Progenitor cell of endocrine pancreas (in vitro differentiated cells): Measurements from ENCODE around the gene CYB561. TPM values are rescaled to one million over a fixed set of nuclear protein-coding genes. Genes with fewer than 3 reads are reported as not detected.

Experiments used
- DNase-seq: peaks from one replicate; pipeline ENCODE4 v3.0.0; 2021; ENCODE audit warnings: low spot score; ENCODE audit not compliant: unreplicated experiment
- H3K27ac Mint-ChIP-seq: 2 replicates; pipeline ENCODE4 v1.8.0; 2021; ENCODE audit warnings: mild to moderate bottlenecking, moderate library complexity, mixed read lengths
- H3K27me3 Mint-ChIP-seq: 2 replicates; pipeline ENCODE4 v1.8.0; 2021; ENCODE audit warnings: mixed read lengths
- H3K36me3 Mint-ChIP-seq: 2 replicates; pipeline ENCODE4 v1.8.0; 2022; ENCODE audit warnings: mixed read lengths; ENCODE audit not compliant: insufficient read depth
- H3K4me1 Mint-ChIP-seq: 2 replicates; pipeline ENCODE4 v1.8.0; 2021; ENCODE audit warnings: low read depth, mixed read lengths
- H3K4me3 Mint-ChIP-seq: 2 replicates; pipeline ENCODE4 v1.8.0; 2021; ENCODE audit warnings: low read depth, mild to moderate bottlenecking, moderate library complexity, mixed read lengths
- H3K9me3 Mint-ChIP-seq: 2 replicates; pipeline ENCODE4 v1.8.0; 2021; ENCODE audit warnings: low read depth, mixed read lengths
- total RNA-seq: library from RNA; stranded (reverse); gene quantifications from 2 replicates; pipeline ENCODE4 v1.2.1, GENCODE V29; 2021
- TF ChIP-seq, protein P1 (sequence below): fragments of 200-600 bp; sonication (generic); IDR thresholded peaks from one replicate; pipeline ENCODE4 v1.5.0; 2021; ENCODE audit warnings: antibody characterized with exemption, mild to moderate bottlenecking; ENCODE audit not compliant: unreplicated experiment

The CYB561 gene
- total RNA-seq, 1 donor from 2014 or later, result 34.5 TPM

DNA sequence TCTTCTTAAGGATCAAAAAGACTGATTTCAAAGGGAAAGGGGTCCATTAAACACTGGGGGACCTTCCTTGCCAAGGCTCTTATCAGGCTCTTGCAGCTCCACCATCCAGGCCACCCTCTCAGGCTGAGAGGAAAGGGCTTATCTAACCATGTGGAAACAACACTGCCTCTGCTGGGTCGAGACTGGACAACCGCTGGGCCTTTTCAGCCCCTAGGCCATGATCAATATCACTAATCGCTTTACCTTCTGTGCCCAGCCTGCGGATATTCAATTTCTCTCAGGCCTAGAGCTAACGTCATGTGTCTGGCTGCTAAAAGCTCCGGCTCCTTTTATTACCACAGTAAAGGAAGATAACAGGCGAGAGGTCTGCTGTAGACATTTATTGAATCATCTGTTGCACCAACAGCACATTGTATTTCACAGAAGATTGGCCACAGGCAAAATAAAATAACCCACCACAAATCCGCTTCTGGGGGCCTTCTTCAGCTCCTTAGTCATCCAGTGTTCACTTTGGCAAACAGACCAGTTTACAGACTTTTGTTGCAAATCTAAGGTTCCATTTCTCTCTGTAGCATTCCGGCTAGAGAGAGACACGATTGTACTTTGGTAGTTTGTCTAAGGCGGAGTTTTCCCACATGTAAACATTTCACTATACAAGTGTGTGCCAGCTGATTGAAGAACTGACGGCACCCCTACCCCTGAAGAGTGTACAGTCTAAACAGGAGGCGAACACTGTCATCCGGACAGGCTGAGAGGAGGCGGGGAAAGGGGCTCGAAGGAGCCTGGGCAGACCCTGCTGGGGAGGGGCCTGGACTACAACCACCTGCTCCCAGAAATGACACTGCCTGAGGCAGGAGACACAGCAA lies 13.9 kb downstream of the CYB561 start:
- peaks cover 3% of the 10 kb centered on the region for H3K27me3 Mint-ChIP-seq
- H3K36me3 Mint-ChIP-seq, result peaks cover 2% of the 10 kb centered on the region
- no peak for DNase-seq
- TF ChIP-seq, protein P1, sequence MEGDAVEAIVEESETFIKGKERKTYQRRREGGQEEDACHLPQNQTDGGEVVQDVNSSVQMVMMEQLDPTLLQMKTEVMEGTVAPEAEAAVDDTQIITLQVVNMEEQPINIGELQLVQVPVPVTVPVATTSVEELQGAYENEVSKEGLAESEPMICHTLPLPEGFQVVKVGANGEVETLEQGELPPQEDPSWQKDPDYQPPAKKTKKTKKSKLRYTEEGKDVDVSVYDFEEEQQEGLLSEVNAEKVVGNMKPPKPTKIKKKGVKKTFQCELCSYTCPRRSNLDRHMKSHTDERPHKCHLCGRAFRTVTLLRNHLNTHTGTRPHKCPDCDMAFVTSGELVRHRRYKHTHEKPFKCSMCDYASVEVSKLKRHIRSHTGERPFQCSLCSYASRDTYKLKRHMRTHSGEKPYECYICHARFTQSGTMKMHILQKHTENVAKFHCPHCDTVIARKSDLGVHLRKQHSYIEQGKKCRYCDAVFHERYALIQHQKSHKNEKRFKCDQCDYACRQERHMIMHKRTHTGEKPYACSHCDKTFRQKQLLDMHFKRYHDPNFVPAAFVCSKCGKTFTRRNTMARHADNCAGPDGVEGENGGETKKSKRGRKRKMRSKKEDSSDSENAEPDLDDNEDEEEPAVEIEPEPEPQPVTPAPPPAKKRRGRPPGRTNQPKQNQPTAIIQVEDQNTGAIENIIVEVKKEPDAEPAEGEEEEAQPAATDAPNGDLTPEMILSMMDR, result peak; percentile 12
- H3K9me3 Mint-ChIP-seq, result no peaks in the 10 kb centered on the region
- H3K27ac Mint-ChIP-seq, result peak overlapping the region; percentile 95
- peak overlapping the region; percentile 2 for H3K4me3 Mint-ChIP-seq
- peaks cover 31% of the 10 kb centered on the region for H3K4me1 Mint-ChIP-seq

DNA sequence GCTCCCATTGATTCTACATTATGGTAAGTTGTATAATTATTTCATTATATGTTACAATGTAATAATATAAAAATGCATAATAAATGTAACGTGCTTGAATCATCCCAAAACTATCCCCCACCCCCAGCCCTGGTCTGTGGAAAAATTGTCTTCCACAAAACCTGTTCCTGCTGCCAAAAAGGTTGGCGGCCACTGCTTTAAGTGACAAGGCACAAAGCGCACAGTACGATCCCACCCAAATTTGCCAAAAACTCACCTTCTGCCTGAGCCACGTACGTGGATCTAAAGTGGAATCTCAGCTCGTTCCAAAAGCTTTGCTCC lies 14.5 kb downstream of the CYB561 start:
- Mint-ChIP-seq H3K9me3 (no peaks in the 10 kb centered on the region), H3K27me3 (peaks cover 6% of the 10 kb centered on the region), H3K36me3 (peaks cover 2% of the 10 kb centered on the region), H3K4me3 (peak overlapping the region; percentile 2), H3K4me1 (peaks cover 31% of the 10 kb centered on the region), H3K27ac (peak overlapping the region; percentile 95)
- TF ChIP-seq, protein P1, result no peak
- DNase-seq, result no peak

DNA sequence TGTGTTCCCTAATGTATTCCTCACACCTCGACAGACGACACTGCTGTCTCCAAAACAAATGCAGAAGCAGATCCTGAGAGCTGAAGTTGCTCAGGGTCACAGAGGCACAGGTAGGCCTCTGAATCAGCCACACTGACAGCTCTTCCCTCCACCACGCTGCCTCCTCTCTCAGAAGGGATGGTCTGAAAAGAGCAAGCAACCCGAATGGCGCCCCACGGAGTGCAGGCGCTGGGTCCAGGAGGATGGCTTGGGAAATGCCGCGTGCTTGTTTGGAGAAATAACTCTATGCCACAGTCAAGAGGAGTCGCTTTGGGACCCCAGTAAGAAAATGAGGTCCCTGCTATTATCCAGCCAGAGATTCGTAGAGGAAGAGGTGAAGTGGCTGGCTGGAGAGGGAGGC lies 15.9 kb downstream of the CYB561 start:
- H3K27me3 Mint-ChIP-seq, result peaks cover 8% of the 10 kb centered on the region
- no peaks in the 10 kb centered on the region for H3K9me3 Mint-ChIP-seq
- H3K27ac Mint-ChIP-seq, result no peak overlapping the region

DNA sequence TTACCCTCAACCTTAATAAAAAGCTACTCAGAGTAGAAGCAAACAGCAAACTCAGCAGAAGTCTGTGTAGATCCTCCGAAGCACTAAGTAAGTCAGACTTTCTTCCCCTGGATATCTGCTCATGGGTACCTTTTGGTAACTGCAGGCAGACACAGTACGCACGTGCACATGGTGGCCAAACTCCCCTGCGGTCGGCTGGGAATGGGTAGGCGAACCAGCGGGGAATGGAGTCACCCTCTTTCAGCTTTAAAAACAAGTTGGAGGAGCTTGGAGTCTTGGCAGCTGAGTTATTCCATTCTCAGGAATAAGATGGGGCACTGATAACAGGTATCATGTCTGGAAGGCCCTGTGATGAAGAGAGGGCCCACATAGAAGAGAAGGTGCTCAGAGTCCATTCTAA lies 16.3 kb downstream of the CYB561 start:
- DNase-seq, result no peak
- TF ChIP-seq, protein P1, result no peak
- Mint-ChIP-seq H3K4me1 (peaks cover 31% of the 10 kb centered on the region), H3K36me3 (no peaks in the 10 kb centered on the region), H3K27me3 (peaks cover 8% of the 10 kb centered on the region), H3K4me3 (no peak overlapping the region), H3K27ac (no peak overlapping the region), H3K9me3 (no peaks in the 10 kb centered on the region)

More for the DNA sequence above, 15.9 kb downstream of the CYB561 start:
- H3K36me3 Mint-ChIP-seq, result no peaks in the 10 kb centered on the region
- DNase-seq, result no peak
- H3K4me1 Mint-ChIP-seq, result peaks cover 31% of the 10 kb centered on the region
- no peak overlapping the region for H3K4me3 Mint-ChIP-seq
- TF ChIP-seq, protein P1, result no peak

DNA sequence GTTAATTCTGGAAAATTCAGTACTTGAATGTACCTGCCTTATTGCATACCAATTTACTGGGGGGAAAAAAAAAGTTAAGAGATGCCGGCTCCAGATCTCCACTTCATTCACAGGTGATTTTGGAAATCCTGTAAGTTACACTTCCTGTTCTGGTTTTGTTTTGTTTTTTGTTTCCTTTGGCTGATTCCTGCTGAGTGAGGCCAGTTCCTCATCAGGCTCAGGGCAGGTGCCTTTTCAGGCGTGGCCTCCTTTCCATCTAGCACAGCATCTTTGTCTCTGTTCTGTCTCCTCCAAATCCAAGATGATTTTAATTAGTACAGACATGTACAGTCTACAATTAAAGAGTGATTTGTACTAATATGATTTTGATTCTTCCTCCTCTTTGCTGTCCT lies 19.2 kb downstream of the CYB561 start:
- Mint-ChIP-seq H3K4me1 (peaks cover 20% of the 10 kb centered on the region), H3K27me3 (peaks cover 8% of the 10 kb centered on the region), H3K9me3 (no peaks in the 10 kb centered on the region), H3K27ac (no peak overlapping the region), H3K4me3 (no peak overlapping the region), H3K36me3 (no peaks in the 10 kb centered on the region)
- DNase-seq, result no peak
- TF ChIP-seq, protein P1, result no peak
